ENCODE data around the gene BAG5.
A peak's percentile ranks its signal among the peaks of the same experiment; 100 is the strongest.

Gene BAG5

GRCh38 chr14:103533137-103533998 is 29.1 kb downstream of the BAG5 start:
- no peak overlapping the region for H3K4me3 ChIP-seq (replicated peaks; ENCODE audit: low read depth, low read length)
- DNase-seq (ENCODE audit: low read depth), result no peak
- no peak for TF ChIP-seq CTCF (IDR thresholded peaks at IDR 0.05; ENCODE audit: low read length, missing control alignments)

- DNase-seq (ENCODE audit: low read depth), result no peak
- TF ChIP-seq CTCF (IDR thresholded peaks at IDR 0.05; ENCODE audit: low read length, missing control alignments), result no peak
- no peak overlapping the region for H3K4me3 ChIP-seq (replicated peaks; ENCODE audit: low read depth, low read length)
Measured at GRCh38 chr14:103532216-103533136, 30.0 kb downstream of the BAG5 start.

- no peak for TF ChIP-seq CTCF (IDR thresholded peaks at IDR 0.05; ENCODE audit: low read length, missing control alignments)
- H3K4me3 ChIP-seq (replicated peaks; ENCODE audit: low read depth, low read length), result no peak overlapping the region
- DNase-seq (ENCODE audit: low read depth), result no peak
Measured at GRCh38 chr14:103531421-103532215, 30.8 kb downstream of the BAG5 start.

GRCh38 chr14:103530831-103531230 is 31.6 kb downstream of the BAG5 start:
- no peak overlapping the region for H3K4me3 ChIP-seq (replicated peaks; ENCODE audit: low read depth, low read length)

GRCh38 chr14:103530390-103530789 is 32.1 kb downstream of the BAG5 start:
- no peak for TF ChIP-seq CTCF (IDR thresholded peaks at IDR 0.05; ENCODE audit: low read length, missing control alignments)
- H3K4me3 ChIP-seq (replicated peaks; ENCODE audit: low read depth, low read length), result no peak overlapping the region
- DNase-seq (ENCODE audit: low read depth), result peak; percentile 36

More at GRCh38 chr14:103530831-103531230, 31.6 kb downstream of the BAG5 start:
- no peak for DNase-seq (ENCODE audit: low read depth)
- TF ChIP-seq CTCF (IDR thresholded peaks at IDR 0.05; ENCODE audit: low read length, missing control alignments), result no peak
